Common myeloid progenitor, CD34-positive (primary cell): ENCODE results near the gene CNKSR1. TPM values are rescaled to one million over a fixed set of nuclear protein-coding genes. Genes with fewer than 3 reads are reported as not detected.

Source experiments
- CTCF ChIA-PET: fragments of 350-600 bp; sonication (Branson Sonifier 250); formaldehyde crosslinking; loops from one replicate; lab custom pipeline; 2021; ENCODE audit warnings: antibody characterized with exemption; lab: Charles Lee
- POLR2A ChIA-PET: fragments of 350-600 bp; sonication (Branson Sonifier 250); formaldehyde crosslinking; loops from one replicate; lab custom pipeline; 2021; ENCODE audit warnings: antibody characterized with exemption; lab: Charles Lee
- DNase-seq, 3 donors: peaks; one replicate each; pipeline versions ENCODE4 v3.0.0 to v3.0.0-alpha.2; 2013
- H3K27ac ChIP-seq, 2 experiments: 1 replicate in 1 of 2; 2 replicates in 1 of 2; pipeline ENCODE4 v1.7.0; 2013; ENCODE audit warnings: inconsistent platforms in 2 of 2, low read length in 2 of 2, mild to moderate bottlenecking in 2 of 2, low read depth in 1 of 2, moderate library complexity in 1 of 2; ENCODE audit not compliant: severe bottlenecking in 2 of 2, insufficient read depth in 1 of 2, poor library complexity in 1 of 2
- H3K27me3 ChIP-seq, 5 experiments: replicated peaks in 2 of 5; 1 replicate in 3 of 5; 2 replicates in 2 of 5; pipeline versions ENCODE4 v1.6.1 to v1.7.0; 2013; ENCODE audit warnings: low read length in 4 of 5, mild to moderate bottlenecking in 2 of 5, moderate library complexity in 2 of 5, inconsistent platforms in 1 of 5; ENCODE audit not compliant: insufficient read depth in 5 of 5, control insufficient read depth in 4 of 5
- H3K36me3 ChIP-seq, 4 experiments: 1 replicate in 2 of 4; 2 replicates in 2 of 4; pipeline versions ENCODE4 v1.6.1 to v1.7.0; 2013; ENCODE audit warnings: low read length in 3 of 4, control low read depth in 1 of 4, mild to moderate bottlenecking in 1 of 4; ENCODE audit not compliant: control insufficient read depth in 4 of 4, insufficient read depth in 4 of 4
- H3K4me1 ChIP-seq, 4 experiments: 1 replicate in 3 of 4; 2 replicates in 1 of 4; pipeline versions ENCODE4 v1.6.1 to v1.7.1; 2013; ENCODE audit warnings: low read length in 3 of 4, mild to moderate bottlenecking in 3 of 4, control low read depth in 1 of 4, inconsistent platforms in 1 of 4, moderate library complexity in 1 of 4; ENCODE audit not compliant: control insufficient read depth in 4 of 4, insufficient read depth in 4 of 4; ENCODE audit errors: control extremely low read depth in 1 of 4
- H3K4me3 ChIP-seq, 7 experiments: 1 replicate in 4 of 7; 2 replicates in 3 of 7; pipeline versions ENCODE4 v1.5.1 to v1.7.0; 2013; ENCODE audit warnings: mild to moderate bottlenecking in 7 of 7, low read length in 6 of 7, moderate library complexity in 6 of 7, inconsistent platforms in 2 of 7, low read depth in 2 of 7, control low read depth in 1 of 7; ENCODE audit not compliant: insufficient read depth in 4 of 7, control insufficient read depth in 1 of 7; ENCODE audit errors: extremely low read depth in 1 of 7
- H3K9me3 ChIP-seq, 5 experiments: 1 replicate in 4 of 5; 2 replicates in 1 of 5; pipeline versions ENCODE4 v1.6.1 to v1.7.1; 2013; ENCODE audit warnings: low read length in 4 of 5, mild to moderate bottlenecking in 2 of 5, inconsistent platforms in 1 of 5, low read depth in 1 of 5, moderate library complexity in 1 of 5; ENCODE audit not compliant: control insufficient read depth in 4 of 5, insufficient read depth in 2 of 5; ENCODE audit errors: control extremely low read depth in 1 of 5
- WGBS: methylation state at CpG from one replicate; pipeline ENCODE4 v1.1.5; 2013; ENCODE audit not compliant: insufficient coverage; 5-methylcytosine and 5-hydroxymethylcytosine counted together
- polyA plus RNA-seq: library from polyadenylated mRNA; unstranded; fragments of 120-200 nt; gene quantifications from one replicate; pipeline ENCODE4 v1.2.1, GENCODE V29; 2013

Gene CNKSR1
- polyA plus RNA-seq: 7.2 TPM

GRCh38 chr1:26177182-26177684 lies at the start of gene CNKSR1:
Gene CNKSR1, plus strand, starts transcription at chr1:26177491. Its CDS starts 57 bp downstream, at chr1:26177548.
- peaks cover 0 to 12% (median 2%) of the 10 kb centered on the region in 4 experiments for H3K36me3 ChIP-seq
- CTCF ChIA-PET: interaction anchor here (0.9 to 2.7 kb wide), 6 partner anchors 9 to 217 kb away, joined by 3 to 8 read pairs (median 3); partner anchors contain the start of genes C1orf232 and CATSPER4
- H3K27ac ChIP-seq: no peak within 1 kb of the TSS
- DNase-seq: no peak
- H3K4me1 ChIP-seq: peaks cover 0 to 10% (median 0%) of the 10 kb centered on the region in 4 experiments
- peak within 1 kb of the TSS in 3 of 7 experiments; percentile 4 to 67 (median 34) for H3K4me3 ChIP-seq
- POLR2A ChIA-PET: no interaction called here
- WGBS: 56% methylated on average over 21 of the region's 21 CpGs
- no peaks in the 10 kb centered on the region for H3K27me3 ChIP-seq
- H3K9me3 ChIP-seq: no peaks in the 10 kb centered on the region

- H3K9me3 ChIP-seq: no peaks in the 10 kb centered on the region
- H3K27me3 ChIP-seq: no peaks in the 10 kb centered on the region
- H3K4me1 ChIP-seq: peaks cover 20 to 51% (median 39%) of the 10 kb centered on the region in 4 experiments
- ChIA-PET CTCF (interaction anchor here (0.7 to 10.7 kb wide), 3 partner anchors 14 to 26 kb away, joined by 3 to 188 read pairs (median 4); no protein-coding TSS in a partner anchor), POLR2A (no interaction called here)
- H3K4me3 ChIP-seq: no peak overlapping the region
- no peak for DNase-seq
- no peaks in the 10 kb centered on the region for H3K36me3 ChIP-seq
- no CpG with 5 or more reads among the region's 4 CpGs for WGBS
- H3K27ac ChIP-seq: peak overlapping the region in 1 of 2 experiments; percentile 97
Observed at GRCh38 chr1:26129778-26130177, 47.5 kb upstream of the CNKSR1 start.

GRCh38 chr1:26130695-26131094 lies 46.6 kb upstream of the CNKSR1 start:
- no peak for DNase-seq
- Histone ChIP-seq H3K27me3 (no peaks in the 10 kb centered on the region), H3K27ac (no peak overlapping the region), H3K9me3 (peaks cover 0 to 1% (median 0%) of the 10 kb centered on the region in 5 experiments), H3K4me3 (no peak overlapping the region), H3K36me3 (no peaks in the 10 kb centered on the region), H3K4me1 (peaks cover 11 to 42% (median 33%) of the 10 kb centered on the region in 4 experiments)
- ChIA-PET CTCF (interaction anchor here (1.3 to 10.7 kb wide), 3 partner anchors 12 to 26 kb away, joined by 3 to 188 read pairs (median 4); no protein-coding TSS in a partner anchor), POLR2A (interaction anchor here (0.6 kb wide), 1 partner anchor 925 kb away, joined by 4 read pairs; no protein-coding TSS in a partner anchor)
- WGBS: no CpG with 5 or more reads among the region's 1 CpG

GRCh38 chr1:26132128-26132833 lies 45.0 kb upstream of the CNKSR1 start:
- H3K36me3 ChIP-seq: no peaks in the 10 kb centered on the region
- peak in 2 of 3 donors; percentile 52 to 57 for DNase-seq
- peaks cover 0 to 1% (median 0%) of the 10 kb centered on the region in 5 experiments for H3K9me3 ChIP-seq
- WGBS: 97% methylated on average over 3 of the region's 5 CpGs
- no peaks in the 10 kb centered on the region for H3K27me3 ChIP-seq
- H3K4me1 ChIP-seq: peaks cover 4 to 27% (median 22%) of the 10 kb centered on the region in 4 experiments
- POLR2A ChIA-PET: no interaction called here
- H3K4me3 ChIP-seq: no peak overlapping the region
- H3K27ac ChIP-seq: no peak overlapping the region
- CTCF ChIA-PET: interaction anchor here (1.3 to 2.0 kb wide), 2 partner anchors 10 to 13 kb away, joined by 4 to 11 read pairs; no protein-coding TSS in a partner anchor

GRCh38 chr1:26132834-26133167 lies 44.5 kb upstream of the CNKSR1 start:
- 100% methylated on average over 2 of the region's 2 CpGs for WGBS
- CTCF ChIA-PET: interaction anchor here (1.0 to 2.0 kb wide), 3 partner anchors 10 to 21 kb away, joined by 3 to 11 read pairs (median 4); partner anchors contain the start of gene PDIK1L
- no peak overlapping the region for H3K4me3 ChIP-seq
- H3K4me1 ChIP-seq: peaks cover 0 to 25% (median 18%) of the 10 kb centered on the region in 4 experiments
- no peaks in the 10 kb centered on the region for H3K36me3 ChIP-seq
- POLR2A ChIA-PET: no interaction called here
- H3K27ac ChIP-seq: no peak overlapping the region
- H3K9me3 ChIP-seq: peaks cover 0 to 1% (median 0%) of the 10 kb centered on the region in 5 experiments
- DNase-seq: no peak
- no peaks in the 10 kb centered on the region for H3K27me3 ChIP-seq

- H3K4me1 ChIP-seq: peaks cover 0 to 10% (median 5%) of the 10 kb centered on the region in 4 experiments
- H3K27ac ChIP-seq: no peak overlapping the region
- POLR2A ChIA-PET: no interaction called here
- no peaks in the 10 kb centered on the region for H3K27me3 ChIP-seq
- no peak overlapping the region for H3K4me3 ChIP-seq
- H3K36me3 ChIP-seq: no peaks in the 10 kb centered on the region
- no CpG with 5 or more reads among the region's 3 CpGs for WGBS
- DNase-seq: no peak
- peaks cover 0 to 1% (median 0%) of the 10 kb centered on the region in 5 experiments for H3K9me3 ChIP-seq
- CTCF ChIA-PET: no interaction called here
Observed at GRCh38 chr1:26134466-26134865, 42.8 kb upstream of the CNKSR1 start.
